H1 (cell line): ENCODE measurements around the gene ERGIC2. TPM values are rescaled to one million over a fixed set of nuclear protein-coding genes. Genes with fewer than 3 reads are reported as not detected.

Source experiments
- polyA plus RNA-seq, 7 experiments: library from polyadenylated mRNA; depleted of rRNA in 3 of 7; stranded (reverse) in 5 of 7; unstranded in 2 of 7; fragments of >200 nt in 5 of 7; fragments of 200-250 nt in 2 of 7; gene quantifications; 1 replicate in 5 of 7; 2 replicates in 1 of 7; 4 replicates in 1 of 7; pipeline versions ENCODE4 v1.2.1 to v1.2.3, GENCODE V29; 2011 to 2013; ENCODE audit warnings: missing spikeins in 2 of 7, mixed read lengths in 2 of 7
- total RNA-seq: library from RNA; stranded (reverse); fragmentation: NEBNext Ultra II Directional; extraction: Animal tissue kit (Norgen Biotek cat#: 25700); gene quantifications from 2 replicates; pipeline ENCODE4 v1.2.1, GENCODE V29; 2021
- TF ChIP-seq, protein P1 (sequence below): fragments of 300-600 bp; sonication (generic); IDR thresholded peaks from 2 replicates; pipeline ENCODE4 v1.7.1; 2012; ENCODE audit warnings: low read length, moderate library complexity, mild to moderate bottlenecking, inconsistent platforms; ENCODE audit not compliant: insufficient replicate concordance

The ERGIC2 gene
- total and polyA plus RNA-seq, 2 of the 8 experiments (the other 6 are each of a cell fraction or from before 2014, with no cell fraction given): 16.5 to 61.8 TPM

GRCh38 chr12:29310899-29311298 lies 70.1 kb downstream of the ERGIC2 start (continued):
- TF ChIP-seq, protein P1, sequence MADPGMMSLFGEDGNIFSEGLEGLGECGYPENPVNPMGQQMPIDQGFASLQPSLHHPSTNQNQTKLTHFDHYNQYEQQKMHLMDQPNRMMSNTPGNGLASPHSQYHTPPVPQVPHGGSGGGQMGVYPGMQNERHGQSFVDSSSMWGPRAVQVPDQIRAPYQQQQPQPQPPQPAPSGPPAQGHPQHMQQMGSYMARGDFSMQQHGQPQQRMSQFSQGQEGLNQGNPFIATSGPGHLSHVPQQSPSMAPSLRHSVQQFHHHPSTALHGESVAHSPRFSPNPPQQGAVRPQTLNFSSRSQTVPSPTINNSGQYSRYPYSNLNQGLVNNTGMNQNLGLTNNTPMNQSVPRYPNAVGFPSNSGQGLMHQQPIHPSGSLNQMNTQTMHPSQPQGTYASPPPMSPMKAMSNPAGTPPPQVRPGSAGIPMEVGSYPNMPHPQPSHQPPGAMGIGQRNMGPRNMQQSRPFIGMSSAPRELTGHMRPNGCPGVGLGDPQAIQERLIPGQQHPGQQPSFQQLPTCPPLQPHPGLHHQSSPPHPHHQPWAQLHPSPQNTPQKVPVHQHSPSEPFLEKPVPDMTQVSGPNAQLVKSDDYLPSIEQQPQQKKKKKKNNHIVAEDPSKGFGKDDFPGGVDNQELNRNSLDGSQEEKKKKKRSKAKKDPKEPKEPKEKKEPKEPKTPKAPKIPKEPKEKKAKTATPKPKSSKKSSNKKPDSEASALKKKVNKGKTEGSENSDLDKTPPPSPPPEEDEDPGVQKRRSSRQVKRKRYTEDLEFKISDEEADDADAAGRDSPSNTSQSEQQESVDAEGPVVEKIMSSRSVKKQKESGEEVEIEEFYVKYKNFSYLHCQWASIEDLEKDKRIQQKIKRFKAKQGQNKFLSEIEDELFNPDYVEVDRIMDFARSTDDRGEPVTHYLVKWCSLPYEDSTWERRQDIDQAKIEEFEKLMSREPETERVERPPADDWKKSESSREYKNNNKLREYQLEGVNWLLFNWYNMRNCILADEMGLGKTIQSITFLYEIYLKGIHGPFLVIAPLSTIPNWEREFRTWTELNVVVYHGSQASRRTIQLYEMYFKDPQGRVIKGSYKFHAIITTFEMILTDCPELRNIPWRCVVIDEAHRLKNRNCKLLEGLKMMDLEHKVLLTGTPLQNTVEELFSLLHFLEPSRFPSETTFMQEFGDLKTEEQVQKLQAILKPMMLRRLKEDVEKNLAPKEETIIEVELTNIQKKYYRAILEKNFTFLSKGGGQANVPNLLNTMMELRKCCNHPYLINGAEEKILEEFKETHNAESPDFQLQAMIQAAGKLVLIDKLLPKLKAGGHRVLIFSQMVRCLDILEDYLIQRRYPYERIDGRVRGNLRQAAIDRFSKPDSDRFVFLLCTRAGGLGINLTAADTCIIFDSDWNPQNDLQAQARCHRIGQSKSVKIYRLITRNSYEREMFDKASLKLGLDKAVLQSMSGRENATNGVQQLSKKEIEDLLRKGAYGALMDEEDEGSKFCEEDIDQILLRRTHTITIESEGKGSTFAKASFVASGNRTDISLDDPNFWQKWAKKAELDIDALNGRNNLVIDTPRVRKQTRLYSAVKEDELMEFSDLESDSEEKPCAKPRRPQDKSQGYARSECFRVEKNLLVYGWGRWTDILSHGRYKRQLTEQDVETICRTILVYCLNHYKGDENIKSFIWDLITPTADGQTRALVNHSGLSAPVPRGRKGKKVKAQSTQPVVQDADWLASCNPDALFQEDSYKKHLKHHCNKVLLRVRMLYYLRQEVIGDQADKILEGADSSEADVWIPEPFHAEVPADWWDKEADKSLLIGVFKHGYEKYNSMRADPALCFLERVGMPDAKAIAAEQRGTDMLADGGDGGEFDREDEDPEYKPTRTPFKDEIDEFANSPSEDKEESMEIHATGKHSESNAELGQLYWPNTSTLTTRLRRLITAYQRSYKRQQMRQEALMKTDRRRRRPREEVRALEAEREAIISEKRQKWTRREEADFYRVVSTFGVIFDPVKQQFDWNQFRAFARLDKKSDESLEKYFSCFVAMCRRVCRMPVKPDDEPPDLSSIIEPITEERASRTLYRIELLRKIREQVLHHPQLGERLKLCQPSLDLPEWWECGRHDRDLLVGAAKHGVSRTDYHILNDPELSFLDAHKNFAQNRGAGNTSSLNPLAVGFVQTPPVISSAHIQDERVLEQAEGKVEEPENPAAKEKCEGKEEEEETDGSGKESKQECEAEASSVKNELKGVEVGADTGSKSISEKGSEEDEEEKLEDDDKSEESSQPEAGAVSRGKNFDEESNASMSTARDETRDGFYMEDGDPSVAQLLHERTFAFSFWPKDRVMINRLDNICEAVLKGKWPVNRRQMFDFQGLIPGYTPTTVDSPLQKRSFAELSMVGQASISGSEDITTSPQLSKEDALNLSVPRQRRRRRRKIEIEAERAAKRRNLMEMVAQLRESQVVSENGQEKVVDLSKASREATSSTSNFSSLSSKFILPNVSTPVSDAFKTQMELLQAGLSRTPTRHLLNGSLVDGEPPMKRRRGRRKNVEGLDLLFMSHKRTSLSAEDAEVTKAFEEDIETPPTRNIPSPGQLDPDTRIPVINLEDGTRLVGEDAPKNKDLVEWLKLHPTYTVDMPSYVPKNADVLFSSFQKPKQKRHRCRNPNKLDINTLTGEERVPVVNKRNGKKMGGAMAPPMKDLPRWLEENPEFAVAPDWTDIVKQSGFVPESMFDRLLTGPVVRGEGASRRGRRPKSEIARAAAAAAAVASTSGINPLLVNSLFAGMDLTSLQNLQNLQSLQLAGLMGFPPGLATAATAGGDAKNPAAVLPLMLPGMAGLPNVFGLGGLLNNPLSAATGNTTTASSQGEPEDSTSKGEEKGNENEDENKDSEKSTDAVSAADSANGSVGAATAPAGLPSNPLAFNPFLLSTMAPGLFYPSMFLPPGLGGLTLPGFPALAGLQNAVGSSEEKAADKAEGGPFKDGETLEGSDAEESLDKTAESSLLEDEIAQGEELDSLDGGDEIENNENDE: no peak
